Fibroblast of lung (primary cell): Measurements from ENCODE around the gene PRR3. TPM values are rescaled to one million over a fixed set of nuclear protein-coding genes. Genes with fewer than 3 reads are reported as not detected.
A peak's percentile ranks its signal among the peaks of the same experiment; 100 is the strongest.

Experiments
- DNase-seq, 2 donors: peaks; one replicate each; pipeline versions ENCODE4 v3.0.0 to v3.0.0-alpha.2; 2010; ENCODE audit warnings: low read depth in 2 of 2
- H2AFZ ChIP-seq: 2 replicates; pipeline ENCODE4 v1.5.1; 2012; ENCODE audit warnings: low read length, control low read depth, inconsistent platforms
- H3K27ac ChIP-seq: 2 replicates; pipeline ENCODE4 v1.5.1; 2011; ENCODE audit warnings: low read length, control low read depth; ENCODE audit not compliant: insufficient read depth
- H3K27me3 ChIP-seq: 2 replicates; pipeline ENCODE4 v1.5.1; 2011; ENCODE audit warnings: mild to moderate bottlenecking, low read length; ENCODE audit not compliant: control insufficient read depth, insufficient read depth
- H3K36me3 ChIP-seq: 2 replicates; pipeline ENCODE4 v1.5.1; 2011; ENCODE audit warnings: low read length; ENCODE audit not compliant: control insufficient read depth, insufficient read depth
- H3K4me1 ChIP-seq: 2 replicates; pipeline ENCODE4 v1.5.1; 2011; ENCODE audit warnings: low read length; ENCODE audit not compliant: control insufficient read depth, insufficient read depth; ENCODE audit errors: extremely low read depth
- H3K4me2 ChIP-seq: 2 replicates; pipeline ENCODE4 v1.5.1; 2011; ENCODE audit warnings: low read length, control low read depth; ENCODE audit not compliant: insufficient read depth; ENCODE audit errors: extremely low read depth
- H3K4me3 ChIP-seq, 4 experiments: fragments of 200-600 bp in 1 of 4; sonication (generic) in 1 of 4; replicated peaks in 1 of 4; 2 replicates each; pipeline ENCODE4 v1.5.1; 2011 to 2016; ENCODE audit warnings: low read length in 4 of 4, low read depth in 3 of 4, mild to moderate bottlenecking in 3 of 4, control low read depth in 2 of 4, inconsistent platforms in 1 of 4, mixed read lengths in 1 of 4; ENCODE audit not compliant: insufficient read depth in 1 of 4; ENCODE audit errors: control extremely low read depth in 1 of 4
- H3K79me2 ChIP-seq: 2 replicates; pipeline ENCODE4 v1.5.1; 2012; ENCODE audit warnings: mild to moderate bottlenecking, low read length, inconsistent platforms; ENCODE audit not compliant: control insufficient read depth, insufficient read depth
- H3K9ac ChIP-seq: 2 replicates; pipeline ENCODE4 v1.5.1; 2011; ENCODE audit warnings: mild to moderate bottlenecking, low read length, control low read depth; ENCODE audit not compliant: insufficient read depth
- H3K9me3 ChIP-seq: 2 replicates; pipeline ENCODE4 v1.5.1; 2012; ENCODE audit warnings: low read depth, low read length; ENCODE audit not compliant: control insufficient read depth, insufficient read depth
- H4K20me1 ChIP-seq: 2 replicates; pipeline ENCODE4 v1.5.1; 2011; ENCODE audit warnings: low read length; ENCODE audit not compliant: control insufficient read depth, insufficient read depth; ENCODE audit errors: extremely low read depth
- CTCF ChIP-seq, 2 donors: IDR thresholded peaks in 1 of 2; conservative IDR thresholded peaks in 1 of 2; 1 replicate in 1 of 2; 2 replicates in 1 of 2; pipeline ENCODE4 v1.5.1; 2011 to 2012; ENCODE audit warnings: low read length in 2 of 2, control low read depth in 1 of 2, inconsistent platforms in 1 of 2, low read depth in 1 of 2, mild to moderate bottlenecking in 1 of 2
- EZH2 ChIP-seq: IDR thresholded peaks from 2 replicates; pipeline ENCODE4 v1.5.1; 2012; ENCODE audit warnings: low read length, control low read depth, mild to moderate bottlenecking; ENCODE audit errors: missing control alignments
- polyA plus RNA-seq, 2 donors: library from polyadenylated mRNA; depleted of rRNA in 1 of 2; stranded (reverse) in 1 of 2; unstranded in 1 of 2; fragments of >200 nt; gene quantifications; 2 replicates each; pipeline ENCODE4 v1.2.1, GENCODE V29; 2011 to 2012; ENCODE audit warnings: missing spikeins in 1 of 2
- total RNA-seq: library from RNA; depleted of rRNA; stranded (reverse); fragments of >200 nt; gene quantifications from 2 replicates; pipeline ENCODE4 v1.2.1, GENCODE V29; 2014

Gene PRR3
- total and polyA plus RNA-seq, 2 donors (not counting 1 experiment from before 2014, with no cell fraction given) = 6.6 to 19.0 TPM

- TF ChIP-seq CTCF (conservative IDR thresholded peaks at IDR 0.05 in 1 of 2, IDR thresholded peaks at IDR 0.05 in 1 of 2; ENCODE audit: low read depth in 1 of 2, low read length in 2 of 2) (no peak), EZH2 (no peak)
- Histone ChIP-seq H4K20me1 (no peaks in the 10 kb centered on the region), H2AFZ (no peak overlapping the region), H3K4me1 (no peaks in the 10 kb centered on the region), H3K27ac (no peak overlapping the region), H3K4me3 (no peak overlapping the region), H3K79me2 (no peaks in the 10 kb centered on the region), H3K36me3 (no peaks in the 10 kb centered on the region), H3K9ac (no peak overlapping the region), H3K4me2 (no peak overlapping the region), H3K9me3 (no peaks in the 10 kb centered on the region), H3K27me3 (no peaks in the 10 kb centered on the region)
- no peak for DNase-seq
These were observed 19.2 kb upstream of the PRR3 start for GRCh38 chr6:30537931-30538330.

DNA sequence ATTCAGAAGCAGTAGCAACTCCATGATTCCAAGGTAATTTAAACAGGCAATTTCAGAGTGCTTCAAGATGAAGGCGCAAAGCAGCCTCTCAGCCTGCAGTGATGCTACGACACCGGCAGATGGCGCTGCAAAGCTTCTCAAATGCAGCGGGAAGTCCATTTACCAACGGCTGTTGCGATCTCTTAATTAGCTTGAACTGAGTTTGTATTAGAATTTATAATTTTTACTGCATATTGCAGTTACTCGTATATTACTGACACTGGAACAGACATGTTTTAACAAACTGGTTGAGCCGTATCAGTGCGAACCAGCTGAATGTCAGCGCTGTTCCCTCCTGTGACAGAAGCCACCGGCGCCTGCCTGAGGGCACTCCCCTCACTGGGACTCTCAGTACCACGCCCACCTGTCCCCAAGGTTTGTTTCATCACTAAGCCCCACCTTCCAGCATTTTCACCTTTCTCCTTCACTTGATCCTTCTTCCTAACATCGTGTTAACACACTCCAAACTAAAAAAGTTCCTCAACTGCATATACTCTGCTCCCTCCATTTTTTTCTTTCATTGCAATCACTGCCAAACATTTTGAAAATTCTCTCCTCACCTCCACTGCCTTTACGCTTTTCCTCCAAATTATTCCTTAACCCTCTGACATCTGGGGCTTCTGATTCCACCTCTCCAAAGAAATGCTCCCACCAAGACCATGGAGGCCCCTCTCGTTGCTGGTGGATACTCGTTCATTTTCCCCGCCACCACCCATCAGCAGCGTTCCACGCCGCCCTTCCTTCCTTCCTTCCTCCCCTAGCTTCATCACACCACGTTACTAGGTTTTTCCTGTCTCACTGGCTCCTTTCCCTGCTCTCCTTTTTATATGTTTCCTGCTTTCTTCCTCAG lies 15.3 kb upstream of the PRR3 start:
- peak overlapping the region; percentile 61 for H3K4me2 ChIP-seq
- H2AFZ ChIP-seq = no peak overlapping the region
- no peaks in the 10 kb centered on the region for H3K27me3 ChIP-seq
- H3K27ac ChIP-seq = no peak overlapping the region
- H3K79me2 ChIP-seq = no peaks in the 10 kb centered on the region
- H3K4me1 ChIP-seq = no peaks in the 10 kb centered on the region
- DNase-seq = peak; percentile 82 to 92
- peak; percentile 98 to 99 for TF ChIP-seq CTCF (conservative IDR thresholded peaks at IDR 0.05 in 1 of 2, IDR thresholded peaks at IDR 0.05 in 1 of 2; ENCODE audit: low read depth in 1 of 2, low read length in 2 of 2)
- no peak for TF ChIP-seq EZH2
- no peaks in the 10 kb centered on the region for H3K9me3 ChIP-seq
- peaks cover 6% of the 10 kb centered on the region for H3K36me3 ChIP-seq
- no peak overlapping the region for H3K9ac ChIP-seq
- peak overlapping the region in 3 of 4 experiments; percentile 1 to 50 (median 15) for H3K4me3 ChIP-seq
- H4K20me1 ChIP-seq = no peaks in the 10 kb centered on the region

DNA sequence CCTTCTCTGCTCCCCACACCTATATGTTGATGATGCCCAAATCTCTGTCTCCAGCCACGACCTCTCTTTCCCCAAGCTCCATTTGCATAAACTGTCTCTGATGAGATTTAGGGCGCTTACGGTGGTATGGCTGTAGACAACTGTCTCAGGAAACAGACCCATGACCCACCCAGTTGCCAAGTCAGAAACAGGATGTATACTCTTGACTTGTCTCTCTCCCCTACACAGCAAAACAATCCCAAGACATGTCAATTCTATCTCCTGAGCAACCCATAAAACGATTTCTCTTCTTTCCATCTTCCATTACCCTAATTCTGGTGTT lies 14.7 kb upstream of the PRR3 start:
- Histone ChIP-seq H3K27me3 (no peaks in the 10 kb centered on the region), H3K27ac (no peak overlapping the region), H3K9ac (no peak overlapping the region), H3K36me3 (peaks cover 12% of the 10 kb centered on the region), H4K20me1 (no peaks in the 10 kb centered on the region), H3K4me3 (no peak overlapping the region), H3K9me3 (no peaks in the 10 kb centered on the region), H2AFZ (no peak overlapping the region), H3K79me2 (no peaks in the 10 kb centered on the region), H3K4me2 (no peak overlapping the region), H3K4me1 (no peaks in the 10 kb centered on the region)
- TF ChIP-seq CTCF (conservative IDR thresholded peaks at IDR 0.05 in 1 of 2, IDR thresholded peaks at IDR 0.05 in 1 of 2; ENCODE audit: low read depth in 1 of 2, low read length in 2 of 2) = no peak
- no peak for DNase-seq
